Measurements from ENCODE around the gene PPP1R7.

DNA sequence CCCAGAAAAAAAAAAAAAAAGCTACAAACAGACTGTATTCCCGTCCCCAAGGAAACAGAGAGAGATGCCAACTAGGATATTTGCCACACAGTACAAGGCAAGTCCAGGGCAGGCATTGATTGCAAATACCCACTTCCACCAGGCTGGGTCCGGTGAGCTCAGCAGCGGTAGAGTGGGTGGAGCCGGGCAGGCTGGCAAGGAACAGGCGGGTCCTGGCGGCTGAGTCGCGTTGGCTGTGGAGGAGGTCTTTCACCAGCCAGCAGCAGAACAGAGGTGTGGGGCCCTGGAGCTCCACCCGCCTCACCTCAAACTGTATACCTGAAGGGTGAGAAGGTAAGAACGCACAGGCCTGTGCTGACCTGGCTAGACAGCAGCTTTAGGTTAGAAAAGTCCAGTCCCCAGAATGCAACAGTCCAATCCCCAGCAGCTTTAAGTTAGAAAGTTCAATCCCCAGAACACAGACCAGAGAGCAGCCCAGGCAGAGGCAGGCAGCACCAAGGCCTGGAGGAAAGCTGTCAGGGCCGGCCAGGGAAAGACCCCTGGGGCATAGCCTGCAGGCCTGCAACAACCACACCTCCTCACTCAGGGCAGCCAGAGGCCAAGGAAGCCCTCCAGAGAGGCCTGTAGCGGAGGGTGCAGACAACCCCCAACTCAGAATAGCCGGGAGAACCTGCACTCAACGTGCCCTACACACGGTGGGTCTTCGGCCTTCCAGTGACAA is 26.3 kb upstream of the PPP1R7 start:
- TF ChIP-seq, protein P1, sequence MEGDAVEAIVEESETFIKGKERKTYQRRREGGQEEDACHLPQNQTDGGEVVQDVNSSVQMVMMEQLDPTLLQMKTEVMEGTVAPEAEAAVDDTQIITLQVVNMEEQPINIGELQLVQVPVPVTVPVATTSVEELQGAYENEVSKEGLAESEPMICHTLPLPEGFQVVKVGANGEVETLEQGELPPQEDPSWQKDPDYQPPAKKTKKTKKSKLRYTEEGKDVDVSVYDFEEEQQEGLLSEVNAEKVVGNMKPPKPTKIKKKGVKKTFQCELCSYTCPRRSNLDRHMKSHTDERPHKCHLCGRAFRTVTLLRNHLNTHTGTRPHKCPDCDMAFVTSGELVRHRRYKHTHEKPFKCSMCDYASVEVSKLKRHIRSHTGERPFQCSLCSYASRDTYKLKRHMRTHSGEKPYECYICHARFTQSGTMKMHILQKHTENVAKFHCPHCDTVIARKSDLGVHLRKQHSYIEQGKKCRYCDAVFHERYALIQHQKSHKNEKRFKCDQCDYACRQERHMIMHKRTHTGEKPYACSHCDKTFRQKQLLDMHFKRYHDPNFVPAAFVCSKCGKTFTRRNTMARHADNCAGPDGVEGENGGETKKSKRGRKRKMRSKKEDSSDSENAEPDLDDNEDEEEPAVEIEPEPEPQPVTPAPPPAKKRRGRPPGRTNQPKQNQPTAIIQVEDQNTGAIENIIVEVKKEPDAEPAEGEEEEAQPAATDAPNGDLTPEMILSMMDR (IDR thresholded peaks at IDR 0.05 in 2 of 3, conservative IDR thresholded peaks at IDR 0.05 in 1 of 3; ENCODE audit: insufficient read depth in 2 of 3, low read depth in 1 of 3, low read length in 3 of 3): no peak
- no peak for TF ChIP-seq ZEB2 (IDR thresholded peaks at IDR 0.05)

Measured in K562 (cell line).